Measurements from ENCODE around the gene FLYWCH1. TPM values are rescaled to one million over a fixed set of nuclear protein-coding genes. Genes with fewer than 3 reads are reported as not detected.

FLYWCH1 gene
- total and polyA plus RNA-seq, 7 donors = 6.9 to 51.5 (median 28.6) TPM

GRCh38 chr16:2949705-2950352, 38.1 kb downstream of the FLYWCH1 start:
- Histone ChIP-seq H3K9me3 (no peaks in the 10 kb centered on the region), H3K27ac (no peak overlapping the region), H3K4me3 (no peak overlapping the region), H3K4me1 (no peaks in the 10 kb centered on the region), H3K36me3 (peaks cover 0 to 29% (median 0%) of the 10 kb centered on the region in 4 donors), H3K27me3 (peaks cover 0 to 6% (median 3%) of the 10 kb centered on the region in 3 donors)
- intact Hi-C loops (cut with DNase I) = no loop called here
- WGBS, 2 donors = 93 to 94% methylated on average over 19 of the region's 19 CpGs
- TF ChIP-seq CTCF (IDR thresholded peaks at IDR 0.05) (no peak), POLR2A (IDR thresholded peaks at IDR 0.05) (no peak), EP300 (IDR thresholded peaks at IDR 0.05) (no peak), POLR2AphosphoS5 (IDR thresholded peaks at IDR 0.05) (no peak)
- no peak for DNase-seq

DNA sequence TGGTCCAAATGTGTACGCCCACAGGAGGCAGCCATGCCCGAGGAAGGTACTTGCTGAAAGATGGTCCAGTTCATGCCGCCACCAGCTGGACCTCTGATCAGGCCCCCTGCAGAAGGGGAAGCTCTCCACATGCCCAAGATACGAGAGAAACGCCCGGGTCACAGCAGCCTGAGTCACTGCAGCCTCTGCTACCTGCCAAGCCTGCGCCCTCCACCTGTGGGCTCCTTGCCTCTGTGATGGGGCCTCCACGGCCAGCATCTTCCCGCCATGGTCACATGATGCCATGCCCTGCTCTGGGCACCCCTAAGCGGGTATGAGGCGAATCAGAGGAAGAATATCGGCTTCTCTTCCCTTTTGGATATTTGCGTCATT, 38.6 kb downstream of the FLYWCH1 start:
- no peaks in the 10 kb centered on the region for H3K9me3 ChIP-seq
- no peak overlapping the region for H3K27ac ChIP-seq
- no peaks in the 10 kb centered on the region for H3K4me1 ChIP-seq
- H3K36me3 ChIP-seq = peaks cover 0 to 27% (median 0%) of the 10 kb centered on the region in 4 donors
- no peak for TF ChIP-seq EP300 (IDR thresholded peaks at IDR 0.05)
- no peak overlapping the region for H3K4me3 ChIP-seq
- no peak for DNase-seq
- H3K27me3 ChIP-seq = peaks cover 0 to 11% (median 8%) of the 10 kb centered on the region in 3 donors
- WGBS, 2 donors = 93 to 96% methylated on average over 13 of the region's 13 CpGs
- intact Hi-C loops (cut with DNase I) = no loop called here

DNA sequence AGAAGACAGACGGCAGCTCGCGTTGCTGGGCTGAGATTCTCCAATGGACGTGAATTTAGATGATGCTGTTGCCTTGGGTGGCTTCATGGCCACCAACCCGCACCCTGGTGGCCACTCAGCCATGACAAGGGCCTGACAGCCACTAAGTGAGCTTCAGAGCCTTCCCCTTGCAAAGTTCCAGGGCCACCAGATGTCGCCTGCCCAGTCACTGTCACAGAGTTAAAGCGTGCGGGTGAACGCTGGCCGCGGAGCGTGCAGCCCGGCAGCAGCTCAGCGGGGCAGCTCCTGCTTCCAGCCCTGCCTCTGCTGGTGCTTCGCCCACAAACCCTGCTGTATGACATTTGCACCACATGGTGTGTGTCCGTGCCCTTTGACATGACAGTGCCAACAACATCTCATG, 39.0 kb downstream of the FLYWCH1 start:
- Histone ChIP-seq H3K27me3 (peaks cover 0 to 15% (median 12%) of the 10 kb centered on the region in 3 donors), H3K4me3 (no peak overlapping the region), H3K27ac (no peak overlapping the region), H3K9me3 (no peaks in the 10 kb centered on the region), H3K4me1 (no peaks in the 10 kb centered on the region), H3K36me3 (peaks cover 0 to 27% (median 0%) of the 10 kb centered on the region in 4 donors)
- WGBS, 2 donors = 89 to 91% methylated on average over 16 of the region's 16 CpGs
- DNase-seq = no peak
- intact Hi-C loops (cut with DNase I) = no loop called here
- TF ChIP-seq POLR2A (IDR thresholded peaks at IDR 0.05) (no peak), POLR2AphosphoS5 (IDR thresholded peaks at IDR 0.05) (no peak), CTCF (IDR thresholded peaks at IDR 0.05) (no peak), EP300 (IDR thresholded peaks at IDR 0.05) (no peak)

DNA sequence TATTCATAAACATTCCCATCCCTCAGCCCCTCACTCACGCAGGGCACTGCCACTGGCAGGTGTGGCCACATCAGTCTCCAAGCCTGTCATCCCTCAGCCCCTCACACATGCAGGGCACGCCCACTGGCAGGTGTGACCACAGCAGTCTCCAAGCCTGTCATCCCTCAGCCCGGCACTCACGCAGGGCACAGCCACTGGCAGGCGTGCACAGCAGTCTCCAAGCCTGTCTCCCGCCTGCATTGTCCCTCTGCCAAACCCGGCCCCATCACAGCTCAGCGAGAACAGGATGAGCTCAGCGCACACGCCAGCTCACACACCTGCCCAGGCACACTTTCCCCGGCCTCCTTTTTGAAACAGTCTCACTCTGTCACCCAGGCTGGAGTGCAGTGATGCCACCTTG, 40.9 kb downstream of the FLYWCH1 start:
- H3K9me3 ChIP-seq = no peaks in the 10 kb centered on the region
- WGBS, 2 donors = 11 to 53% methylated on average over 11 of the region's 11 CpGs
- no peak for DNase-seq
- H3K4me3 ChIP-seq = no peak overlapping the region
- peaks cover 0 to 34% (median 29%) of the 10 kb centered on the region in 3 donors for H3K27me3 ChIP-seq
- intact Hi-C loops (cut with DNase I) = no loop called here
- TF ChIP-seq POLR2AphosphoS5 (IDR thresholded peaks at IDR 0.05) (no peak), CTCF (IDR thresholded peaks at IDR 0.05) (no peak), POLR2A (IDR thresholded peaks at IDR 0.05) (no peak), EP300 (IDR thresholded peaks at IDR 0.05) (no peak)
- peaks cover 0 to 18% (median 0%) of the 10 kb centered on the region in 4 donors for H3K36me3 ChIP-seq
- no peaks in the 10 kb centered on the region for H3K4me1 ChIP-seq
- no peak overlapping the region for H3K27ac ChIP-seq

GRCh38 chr16:2953706-2954627, 42.2 kb downstream of the FLYWCH1 start:
- intact Hi-C loops (cut with DNase I) = no loop called here
- Histone ChIP-seq H3K36me3 (peaks cover 0 to 13% (median 0%) of the 10 kb centered on the region in 4 donors), H3K4me3 (no peak overlapping the region), H3K9me3 (no peaks in the 10 kb centered on the region), H3K27ac (no peak overlapping the region), H3K27me3 (peaks cover 0 to 47% (median 32%) of the 10 kb centered on the region in 3 donors), H3K4me1 (no peaks in the 10 kb centered on the region)
- no peak for DNase-seq
- 63 to 66% methylated on average over 31 of the region's 31 CpGs for WGBS, 2 donors
- TF ChIP-seq EP300 (IDR thresholded peaks at IDR 0.05) (no peak), POLR2AphosphoS5 (IDR thresholded peaks at IDR 0.05) (no peak), POLR2A (IDR thresholded peaks at IDR 0.05) (no peak), CTCF (IDR thresholded peaks at IDR 0.05) (no peak)
